Ovary (tissue), 9 donors: ENCODE results near the gene KCNRG. TPM values are rescaled to one million over a fixed set of nuclear protein-coding genes. Genes with fewer than 3 reads are reported as not detected.

Source experiments
- DNase-seq, 5 donors: peaks; one replicate each; pipeline ENCODE4 v3.0.0-alpha.2; 2019 to 2020
- H3K27ac ChIP-seq, 2 donors: fragments of 200-600 bp; one replicate each; pipeline versions ENCODE4 v1.5.1 to v1.8.0; 2019 to 2022
- H3K27me3 ChIP-seq: fragments of 200-600 bp; one replicate; pipeline ENCODE4 v1.8.0; 2022
- H3K36me3 ChIP-seq: fragments of 200-600 bp; sonication (generic); one replicate; pipeline ENCODE4 v1.5.1; 2019
- H3K4me1 ChIP-seq: one replicate; pipeline ENCODE4 v1.8.1; 2013; ENCODE audit warnings: mild to moderate bottlenecking, moderate library complexity; ENCODE audit not compliant: insufficient read depth
- H3K4me3 ChIP-seq: fragments of 200-600 bp; sonication (generic); one replicate; pipeline ENCODE4 v1.5.1; 2017
- H3K9me3 ChIP-seq, 2 donors: fragments of 200-600 bp in 1 of 2; sonication (generic) in 1 of 2; one replicate each; pipeline versions ENCODE4 v1.5.1 to v1.8.1; 2013 to 2019; ENCODE audit warnings: mild to moderate bottlenecking in 1 of 2, moderate library complexity in 1 of 2
- CTCF ChIP-seq, 3 donors: fragments of 450-650 bp in 2 of 3; fragments of 200-600 bp in 1 of 3; IDR thresholded peaks; one replicate each; pipeline versions ENCODE4 v1.5.1 to v1.8.0; 2016 to 2022; ENCODE audit warnings: antibody characterized with exemption in 3 of 3, mild to moderate bottlenecking in 1 of 3
- EP300 ChIP-seq: sonication (generic); formaldehyde crosslinking; IDR thresholded peaks from one replicate; pipeline ENCODE4 v1.6.1; 2017; ENCODE audit warnings: antibody characterized with exemption
- POLR2A ChIP-seq: fragments of 450-650 bp; IDR thresholded peaks from one replicate; pipeline ENCODE4 v1.6.1; 2017; ENCODE audit warnings: antibody characterized with exemption, mild to moderate bottlenecking, moderate library complexity
- WGBS, 3 donors: extraction: QIAGEN DNeasy Blood & Tissue Kit in 1 of 3; methylation state at CpG; one replicate each; pipeline versions ENCODE4 v1.1.5 to v1.1.7; 2013 to 2017; 5-methylcytosine and 5-hydroxymethylcytosine counted together
- intact Hi-C, 4 donors: fragments of 100-400 bp; cut with DNase I; formaldehyde crosslinking; loops; one replicate each; pipeline versions ENCODE4 v1.11.0 to v1.15.1; 2022 to 2023
- polyA plus RNA-seq, 2 donors: library from polyadenylated mRNA; stranded (reverse); fragments of 200-250 nt in 1 of 2; fragments of 350-450 nt in 1 of 2; fragmentation: Illumina TruSeq in 1 of 2; extraction: RNeasy Lipid Tissue Mini Kit (QIAGEN cat#74804) in 1 of 2; gene quantifications; one replicate each; pipeline ENCODE4 v1.2.3, GENCODE V29; 2013 to 2014
- total RNA-seq, 7 donors: library from RNA; depleted of rRNA in 2 of 7; stranded (reverse); fragments of >200 nt in 2 of 7; fragmentation: NEBNext Ultra II Directional in 3 of 7; extraction: Animal tissue kit (Norgen Biotek cat#: 25700) in 3 of 7; gene quantifications; one replicate each; pipeline versions ENCODE4 v1.1.0 to v1.2.4, GENCODE V29; 2016 to 2023
- donor health status: DM: no; HTN: no; CAD: no; lungs with moderate emphysema.
- donor health status: DM: no; HTN: no; CAD: no.
- donor health status: Bipolar disorder and iron deficiency.
- donor health status: DM: yes; HTN: yes; CAD: no.
- donor health status: DM: no; HTN: no; CAD: no.
- donor health status: DM: yes; HTN: yes; CAD: no.

The KCNRG gene
- total and polyA plus RNA-seq, 9 donors: 0.23 to 7.9 (median 0.65) TPM

- H3K4me1 ChIP-seq: no peaks in the 10 kb centered on the region
- H3K4me3 ChIP-seq: no peak overlapping the region
- TF ChIP-seq CTCF (IDR thresholded peaks at IDR 0.05) (no peak), POLR2A (no peak), EP300 (no peak)
- no peaks in the 10 kb centered on the region for H3K36me3 ChIP-seq
- H3K27ac ChIP-seq: no peak overlapping the region
- H3K9me3 ChIP-seq: no peaks in the 10 kb centered on the region
- intact Hi-C loops: no loop called here
- no peak for DNase-seq
- H3K27me3 ChIP-seq: no peaks in the 10 kb centered on the region
Measured at GRCh38 chr13:50017819-50018218, 2.6 kb downstream of the KCNRG start.

- Histone ChIP-seq H3K27ac (no peak overlapping the region), H3K27me3 (no peaks in the 10 kb centered on the region), H3K4me3 (no peak overlapping the region), H3K4me1 (no peaks in the 10 kb centered on the region), H3K36me3 (no peaks in the 10 kb centered on the region), H3K9me3 (no peaks in the 10 kb centered on the region)
- 21 to 39% (median 22%) methylated on average over 1 of the region's 1 CpG for WGBS, 3 donors
- intact Hi-C loops: no loop called here
- TF ChIP-seq CTCF (IDR thresholded peaks at IDR 0.05) (no peak), EP300 (no peak), POLR2A (no peak)
- no peak for DNase-seq
Measured at GRCh38 chr13:50025436-50025835, 10.2 kb downstream of the KCNRG start.

GRCh38 chr13:50026788-50027473, 11.7 kb downstream of the KCNRG start:
- intact Hi-C loops: no loop called here
- WGBS, 3 donors: 93 to 94% (median 93%) methylated on average over 2 of the region's 2 CpGs
- no peak overlapping the region for H3K27ac ChIP-seq
- H3K9me3 ChIP-seq: no peaks in the 10 kb centered on the region
- no peaks in the 10 kb centered on the region for H3K4me1 ChIP-seq
- H3K27me3 ChIP-seq: no peaks in the 10 kb centered on the region
- H3K4me3 ChIP-seq: no peak overlapping the region
- TF ChIP-seq EP300: no peak
- TF ChIP-seq CTCF (IDR thresholded peaks at IDR 0.05): no peak
- no peak for TF ChIP-seq POLR2A
- no peaks in the 10 kb centered on the region for H3K36me3 ChIP-seq
- no peak for DNase-seq

DNA sequence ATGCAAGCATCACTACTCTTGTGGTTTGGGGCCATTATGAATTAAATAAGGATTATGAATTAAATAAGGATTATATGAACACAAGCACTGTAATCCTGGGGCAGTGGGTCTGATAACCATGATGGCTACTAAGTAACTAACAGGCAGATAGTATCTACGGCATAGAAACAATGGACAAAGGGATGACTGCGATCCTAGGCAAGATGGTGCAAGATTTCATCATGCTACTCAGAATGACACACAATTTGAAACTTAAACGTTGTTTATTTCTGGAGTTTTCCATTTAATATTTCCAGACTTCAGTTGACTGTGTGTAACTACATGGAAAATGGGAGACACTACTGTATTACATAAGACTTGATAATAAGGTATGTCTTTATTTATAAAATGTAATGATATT, 15.1 kb downstream of the KCNRG start:
- DNase-seq: no peak
- no peaks in the 10 kb centered on the region for H3K4me1 ChIP-seq
- intact Hi-C loops: no loop called here
- H3K9me3 ChIP-seq: no peaks in the 10 kb centered on the region
- H3K36me3 ChIP-seq: no peaks in the 10 kb centered on the region
- WGBS, 3 donors: 95 to 98% (median 96%) methylated on average over 3 of the region's 3 CpGs
- no peak overlapping the region for H3K27ac ChIP-seq
- H3K27me3 ChIP-seq: no peaks in the 10 kb centered on the region
- TF ChIP-seq EP300: no peak
- no peak overlapping the region for H3K4me3 ChIP-seq

DNA sequence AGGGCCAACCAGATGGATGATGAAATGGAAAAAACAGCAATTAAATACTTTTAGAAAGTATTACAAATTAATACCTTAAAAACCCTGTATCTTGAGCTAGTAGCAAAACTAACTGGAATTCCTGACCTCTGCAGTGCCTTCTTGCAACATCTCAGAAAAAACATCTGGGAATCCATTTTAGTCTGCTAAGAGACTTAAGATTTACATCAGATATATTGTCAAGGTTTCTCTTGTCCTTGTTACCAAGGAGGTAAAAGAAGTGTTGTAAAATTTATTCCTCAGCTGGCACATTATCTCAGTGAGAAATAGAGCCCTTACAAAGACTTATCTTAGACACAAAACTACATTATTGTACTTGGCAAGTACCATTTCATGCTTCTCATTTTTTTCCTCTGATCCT, 18.5 kb downstream of the KCNRG start:
- TF ChIP-seq EP300 (no peak), CTCF (IDR thresholded peaks at IDR 0.05) (no peak), POLR2A (no peak)
- no peak overlapping the region for H3K4me3 ChIP-seq
- no peak overlapping the region for H3K27ac ChIP-seq
- H3K36me3 ChIP-seq: no peaks in the 10 kb centered on the region
- DNase-seq: no peak
- no peaks in the 10 kb centered on the region for H3K27me3 ChIP-seq
- H3K9me3 ChIP-seq: no peaks in the 10 kb centered on the region
- no peaks in the 10 kb centered on the region for H3K4me1 ChIP-seq
- intact Hi-C loops: no loop called here
